GM21737 (cell line): ENCODE measurements around the gene SMIM3.
"Not testable (repeated sequence)": the region's sequence is repeated elsewhere in the genome, so short reads cannot be mapped to it uniquely, and the experiment has no call there.

ENCODE experiments used
- ATAC-seq: cut with Tn5 transposase; IDR thresholded peaks from one replicate; pipeline ENCODE4 v1.9.1; 2021; ENCODE audit warnings: mild to moderate bottlenecking, moderate library complexity; ENCODE audit not compliant: unreplicated experiment

Gene SMIM3

GRCh38 chr5:150791536-150791935 is 13.0 kb downstream of the SMIM3 start:
- no peak for ATAC-seq

DNA sequence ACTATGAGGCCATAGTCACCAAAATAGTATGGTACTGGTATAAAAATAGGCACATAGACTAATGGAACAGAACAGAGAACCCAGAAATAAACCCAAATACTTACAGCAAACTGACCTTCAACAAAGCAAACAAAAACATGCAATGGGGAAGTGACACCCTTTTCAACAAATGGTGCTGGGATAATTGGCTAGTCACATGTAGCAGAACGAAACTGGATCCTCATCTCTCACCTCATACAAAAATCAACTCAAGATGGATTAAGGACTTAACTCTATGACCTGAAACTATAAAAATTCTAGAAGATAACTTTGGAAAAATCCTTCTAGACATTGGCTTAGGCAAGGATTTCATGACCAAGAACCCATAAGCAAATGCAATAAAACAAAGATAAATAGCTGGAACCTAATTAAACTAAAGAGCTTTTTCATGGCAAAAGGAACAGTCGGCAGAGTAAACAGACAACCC is 14.9 kb downstream of the SMIM3 start:
- not testable (repeated sequence) for ATAC-seq

DNA sequence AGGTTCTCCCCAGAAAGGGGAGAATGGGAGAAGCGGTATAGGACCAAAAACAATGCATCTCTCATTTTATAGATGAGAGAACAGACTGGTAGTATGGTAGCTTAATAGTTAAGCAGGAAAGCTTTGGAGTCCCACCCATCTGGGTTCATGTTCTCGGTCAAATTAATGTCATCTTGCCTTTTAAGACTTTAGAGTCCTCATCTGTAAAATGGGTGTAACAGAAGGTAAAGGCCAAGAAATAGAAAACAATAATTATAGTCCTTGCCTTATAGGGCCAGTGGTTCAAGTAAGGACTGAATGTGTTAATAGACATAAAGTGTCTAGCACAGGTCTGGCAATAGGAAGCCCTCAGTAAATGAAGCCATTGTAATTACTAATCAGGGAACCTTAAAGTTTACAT is 16.4 kb downstream of the SMIM3 start:
- ATAC-seq, result no peak

GRCh38 chr5:150797384-150797783 is 18.8 kb downstream of the SMIM3 start:
- no peak for ATAC-seq

DNA sequence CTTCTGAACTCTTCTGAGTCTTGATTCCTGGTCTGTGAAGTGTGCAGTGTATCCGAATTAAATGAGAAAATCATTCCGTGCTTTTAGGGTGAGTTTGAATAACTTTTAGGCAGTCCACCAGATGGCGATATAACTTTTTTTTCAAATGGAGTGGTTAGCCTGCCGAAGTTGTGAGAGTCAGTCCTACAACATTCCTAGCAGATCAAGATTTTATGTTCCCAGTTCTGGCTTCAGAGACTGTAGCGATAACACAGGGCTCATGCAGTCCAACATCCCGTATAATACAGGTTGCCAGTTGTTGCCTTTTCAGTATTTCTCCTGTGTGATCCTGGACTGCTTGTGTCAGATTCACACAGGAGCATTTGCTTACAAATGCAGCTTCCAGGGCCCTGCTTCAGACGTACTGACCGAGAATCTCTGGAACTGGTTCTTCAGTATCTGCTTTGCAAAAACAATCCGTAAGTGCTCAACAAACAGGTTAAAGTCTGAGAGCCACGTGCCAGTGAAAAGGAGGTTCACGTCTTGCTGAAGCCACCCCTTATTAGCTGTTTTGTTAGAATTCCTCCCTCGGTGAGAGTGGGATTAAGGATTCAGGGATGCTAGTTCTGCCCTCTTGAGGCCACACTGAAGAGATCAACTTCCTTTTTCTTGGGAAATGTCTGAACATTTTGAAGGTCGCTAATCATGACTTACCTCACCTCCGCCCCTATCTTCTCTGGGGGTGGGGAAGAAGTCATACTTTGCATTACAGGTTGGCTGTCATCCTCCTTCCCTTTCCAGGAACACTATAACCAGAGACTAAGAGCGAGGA is 22.8 kb downstream of the SMIM3 start:
- ATAC-seq, result no peak

DNA sequence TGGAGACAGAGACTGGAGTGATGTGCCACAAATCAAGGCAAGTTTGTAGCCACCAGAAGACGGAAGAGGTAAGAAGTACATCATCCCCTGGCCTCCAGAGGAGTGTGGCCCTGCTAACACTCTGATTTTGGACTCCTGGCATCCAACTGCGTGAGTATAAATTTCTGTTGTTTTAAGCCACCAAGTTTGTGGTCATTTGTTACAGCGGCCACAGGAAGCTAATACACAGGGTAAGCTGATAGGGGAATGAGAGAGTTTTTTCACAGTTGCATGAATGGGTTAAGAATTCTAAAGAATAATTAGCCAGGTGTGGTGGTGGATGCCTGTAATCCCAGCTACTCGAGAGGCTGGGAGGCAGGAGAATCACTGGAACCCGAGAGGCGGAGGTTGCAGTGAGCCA is 25.8 kb downstream of the SMIM3 start:
- no peak for ATAC-seq

DNA sequence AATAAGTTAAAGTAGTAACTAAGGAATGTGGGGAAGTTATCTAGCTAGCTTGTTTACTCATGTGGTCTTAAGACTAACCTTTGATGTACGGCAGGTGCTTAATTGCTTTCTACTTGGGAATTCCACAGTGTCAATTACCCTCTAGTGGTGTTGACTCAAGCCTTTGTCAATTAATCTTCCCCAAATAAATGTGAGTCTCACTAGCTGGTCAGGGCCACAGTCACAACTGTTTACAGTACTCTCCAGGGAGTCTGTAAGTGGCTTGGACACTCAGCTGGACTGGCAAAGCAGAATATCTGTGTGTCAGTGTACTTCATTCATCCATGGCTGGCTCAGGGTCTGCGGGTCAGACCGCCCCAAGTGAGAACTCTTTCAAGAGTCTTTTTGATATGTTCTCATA is 30.8 kb downstream of the SMIM3 start:
- ATAC-seq, result no peak

DNA sequence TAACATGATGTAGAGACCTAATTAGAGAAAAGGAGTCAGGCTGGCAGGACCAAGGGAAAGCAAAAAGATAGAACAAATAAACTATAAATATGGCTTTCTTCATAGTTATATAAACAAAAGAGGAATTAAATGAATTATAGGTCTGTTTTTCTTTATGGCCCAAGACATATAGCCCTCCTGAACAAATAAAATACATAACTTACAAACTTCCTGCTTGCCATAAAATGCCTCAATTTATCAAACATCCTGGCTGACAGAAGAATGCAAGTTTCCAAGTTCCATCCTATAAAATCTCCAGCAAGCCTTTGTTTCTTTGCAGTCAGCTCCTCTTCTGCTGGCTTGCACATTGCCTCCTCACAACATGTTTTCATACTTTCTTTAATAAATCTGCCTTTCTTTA is 36.5 kb downstream of the SMIM3 start:
- ATAC-seq, result no peak

DNA sequence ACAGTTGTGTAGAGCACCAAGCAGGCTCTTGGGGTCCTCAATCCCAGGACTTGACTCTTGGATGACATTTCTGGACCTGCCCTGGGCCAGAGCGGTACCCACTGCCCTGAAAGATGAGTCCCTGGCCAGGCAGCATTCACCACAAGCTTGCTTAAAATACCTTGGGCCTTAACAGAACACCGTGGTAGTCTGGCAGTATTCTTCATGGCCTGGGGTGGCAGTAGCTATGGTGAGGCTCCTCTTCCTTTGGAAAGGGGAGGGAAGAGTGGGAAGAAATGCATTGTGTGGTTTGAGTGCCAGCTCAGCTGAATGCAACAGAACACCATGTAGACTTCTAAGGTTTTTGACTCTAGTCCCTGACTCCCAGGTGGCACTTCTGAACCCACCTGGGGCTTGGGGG is 38.4 kb downstream of the SMIM3 start:
- no peak for ATAC-seq

- no peak for ATAC-seq
Observed at GRCh38 chr5:150829744-150830143, 51.2 kb downstream of the SMIM3 start.

DNA sequence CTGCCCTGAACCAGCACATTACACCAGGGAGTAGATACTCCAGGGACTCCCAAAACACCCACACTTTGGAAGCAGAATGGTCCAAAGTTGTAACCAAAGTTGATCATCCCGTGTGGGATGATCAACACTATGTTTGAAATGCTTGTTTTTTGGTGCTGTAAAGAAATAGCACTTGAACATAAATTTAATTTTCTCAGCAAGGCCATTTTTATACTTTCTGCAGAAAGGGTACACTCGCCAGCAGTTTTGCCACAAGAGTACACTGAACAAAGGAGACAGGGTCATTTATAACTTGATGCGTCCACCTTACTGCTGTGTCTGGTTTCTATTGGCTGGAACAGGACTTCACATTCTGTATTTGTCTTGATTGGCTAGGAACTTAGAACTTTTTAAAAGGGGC is 53.3 kb downstream of the SMIM3 start:
- not testable (repeated sequence) for ATAC-seq

DNA sequence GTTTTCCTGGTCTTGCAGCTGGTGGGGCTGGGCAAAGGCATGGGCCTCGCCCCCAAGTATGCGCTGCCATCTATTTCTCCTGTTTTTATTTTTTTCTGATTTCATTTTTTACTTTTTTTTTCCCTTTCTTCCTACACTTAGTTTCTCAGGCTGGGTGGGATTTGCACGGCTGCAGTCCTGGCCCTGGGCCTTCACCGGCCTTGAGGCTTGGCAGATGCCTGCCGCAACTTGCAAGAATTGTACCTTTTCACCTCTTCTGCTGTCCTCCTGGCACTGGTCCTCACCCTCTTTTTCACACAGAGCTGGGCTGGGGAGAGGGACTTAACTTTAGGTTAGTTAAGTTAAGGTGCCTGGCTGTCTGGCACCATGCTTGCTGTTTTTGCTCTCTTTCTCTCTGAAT is 57.5 kb downstream of the SMIM3 start:
- ATAC-seq, result no peak

- ATAC-seq, result no peak
Observed at GRCh38 chr5:150836703-150837102, 58.1 kb downstream of the SMIM3 start.

- ATAC-seq, result not testable (repeated sequence)
Observed at GRCh38 chr5:150845185-150845859, 66.8 kb downstream of the SMIM3 start.

DNA sequence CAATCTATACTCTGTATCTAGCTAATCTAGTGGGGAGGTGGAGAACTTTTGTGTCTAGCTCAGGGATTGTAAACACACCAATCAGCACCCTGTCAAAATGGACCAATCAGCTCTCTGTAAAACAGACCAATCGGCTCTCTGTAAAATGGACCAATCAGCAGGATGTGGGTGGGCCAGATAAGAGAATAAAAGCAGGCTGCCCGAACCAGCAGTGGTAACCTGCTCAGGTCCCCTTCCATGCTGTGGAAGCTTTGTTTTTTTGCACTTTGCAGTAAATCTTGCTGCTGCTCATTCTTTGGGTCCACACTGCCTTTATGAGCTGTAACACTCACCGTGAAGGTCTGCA is 67.7 kb downstream of the SMIM3 start, which contains the start of gene IRGM:
Gene IRGM, plus strand, starts transcription at position 214 of the 346 bp plus-strand sequence. CDS start 1,603 bp downstream, outside the sequence.
- ATAC-seq, result not testable (repeated sequence)
